Stimulated activated CD8-positive, alpha-beta memory T cell treated with anti-CD3 and anti-CD28 coated beads, Interleukin-12 subunit alpha, Interleukin-12 subunit beta, amount 100 ng/mL, for 1 hour (primary cell): ENCODE measurements around the gene FAR2.
"Not testable (repeated sequence)": the region's sequence is repeated elsewhere in the genome, so short reads cannot be mapped to it uniquely, and the experiment has no call there.

ENCODE experiments used
- DNase-seq: peaks from one replicate; pipeline ENCODE4 v3.0.0-alpha.2; 2020; ENCODE audit warnings: low read depth

The FAR2 gene

GRCh38 chr12:29148911-29149690 lies at the start of gene FAR2:
Gene FAR2 (plus strand): TSS chr12:29149278. CDS start chr12:29270450, 121,172 bp downstream.
- peak; percentile 20 for DNase-seq

GRCh38 chr12:29102741-29103140 lies 46.3 kb upstream of the FAR2 start:
- DNase-seq = no peak

- DNase-seq = peak; percentile 20
Measured at GRCh38 chr12:29103539-29103974, 45.5 kb upstream of the FAR2 start.

- no peak for DNase-seq
Measured at GRCh38 chr12:29104516-29104915, 44.6 kb upstream of the FAR2 start.

GRCh38 chr12:29110506-29111442 lies 38.3 kb upstream of the FAR2 start:
- DNase-seq = no peak

GRCh38 chr12:29113101-29113500 lies 36.0 kb upstream of the FAR2 start:
- no peak for DNase-seq

GRCh38 chr12:29116414-29116813 lies 32.7 kb upstream of the FAR2 start:
- no peak for DNase-seq

GRCh38 chr12:29131539-29131938 lies 17.5 kb upstream of the FAR2 start:
- no peak for DNase-seq

- DNase-seq = no peak
Measured at GRCh38 chr12:29132316-29132715, 16.8 kb upstream of the FAR2 start.

- DNase-seq = no peak
Measured at GRCh38 chr12:29133181-29133580, 15.9 kb upstream of the FAR2 start.

- no peak for DNase-seq
Measured at GRCh38 chr12:29133680-29134079, 15.4 kb upstream of the FAR2 start.

GRCh38 chr12:29138256-29138655 lies 10.8 kb upstream of the FAR2 start:
- DNase-seq = not testable (repeated sequence)

- not testable (repeated sequence) for DNase-seq
Measured at GRCh38 chr12:29138855-29139254, 10.2 kb upstream of the FAR2 start.

GRCh38 chr12:29145372-29146170 lies 3.5 kb upstream of the FAR2 start:
- no peak for DNase-seq

GRCh38 chr12:29146196-29146595 lies 2.9 kb upstream of the FAR2 start:
- no peak for DNase-seq

GRCh38 chr12:29147731-29148595 lies 1.1 kb upstream of the FAR2 start:
- no peak for DNase-seq

- no peak for DNase-seq
Measured at GRCh38 chr12:29148596-29148910, 525 bp upstream of the FAR2 start.

- DNase-seq = no peak
Measured at GRCh38 chr12:29149691-29150281, 708 bp downstream of the FAR2 start.

- no peak for DNase-seq
Measured at GRCh38 chr12:29150462-29150861, 1.4 kb downstream of the FAR2 start.

- no peak for DNase-seq
Measured at GRCh38 chr12:29152223-29152868, 3.3 kb downstream of the FAR2 start.
